Fibroblast of the conjunctiva (primary cell): ENCODE results near the gene NHERF1.

Source experiments
- DNase-seq: peaks from one replicate; pipeline ENCODE4 v3.0.0-alpha.2; 2010; ENCODE audit warnings: low read depth

NHERF1 gene

DNA sequence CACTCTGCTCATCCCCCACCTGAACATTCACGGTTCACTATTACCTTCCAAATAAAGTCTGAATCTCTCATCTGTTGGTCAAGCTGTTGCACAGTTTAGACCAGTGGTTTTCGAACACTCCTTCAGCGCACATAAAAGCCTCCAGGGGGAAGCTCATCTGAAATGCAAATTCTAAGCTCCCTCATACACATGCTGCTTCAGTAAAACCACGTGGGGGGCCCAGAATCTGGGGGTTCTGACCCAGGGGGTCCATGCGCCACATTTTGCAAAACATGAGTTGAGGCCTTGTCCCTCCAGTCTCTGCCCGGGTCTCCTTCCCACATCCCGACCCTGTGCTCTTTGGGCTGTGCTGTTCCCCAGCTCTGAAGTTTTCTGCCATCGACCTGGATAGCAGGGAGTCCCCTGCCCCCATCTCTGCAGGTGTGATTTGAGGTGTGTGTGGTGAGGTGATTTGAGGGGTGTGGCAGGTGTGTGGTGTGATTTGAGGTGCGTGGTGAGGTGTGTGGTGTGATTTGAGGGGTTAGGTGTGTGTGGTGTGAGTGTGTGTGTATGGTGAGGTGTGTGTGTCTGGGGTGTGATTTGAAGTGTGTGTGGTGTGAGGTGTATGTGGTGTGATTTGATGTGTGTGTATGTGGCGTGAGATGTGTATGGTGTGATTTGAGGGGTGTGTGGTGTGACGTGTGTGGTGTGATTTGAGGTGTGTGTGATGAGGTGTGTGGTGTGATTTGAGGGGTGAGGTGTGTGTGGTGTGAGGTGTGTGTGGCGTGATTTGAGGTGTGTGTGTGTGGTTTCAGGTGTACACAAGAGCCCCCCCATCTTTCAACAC, 16.2 kb upstream of the NHERF1 start:
- no peak for DNase-seq

- DNase-seq = no peak
Measured at GRCh38 chr17:74733365-74734122, 14.9 kb upstream of the NHERF1 start.

- DNase-seq = no peak
Measured at GRCh38 chr17:74734256-74734655, 14.2 kb upstream of the NHERF1 start.

GRCh38 chr17:74736513-74737298, 11.7 kb upstream of the NHERF1 start, which contains the start of gene RAB37:
TSS of gene RAB37 (plus strand) at chr17:74737256. CDS start at chr17:74737273, 17 bp downstream.
- no peak for DNase-seq

GRCh38 chr17:74737299-74738050, 11.0 kb upstream of the NHERF1 start:
- DNase-seq = no peak

DNA sequence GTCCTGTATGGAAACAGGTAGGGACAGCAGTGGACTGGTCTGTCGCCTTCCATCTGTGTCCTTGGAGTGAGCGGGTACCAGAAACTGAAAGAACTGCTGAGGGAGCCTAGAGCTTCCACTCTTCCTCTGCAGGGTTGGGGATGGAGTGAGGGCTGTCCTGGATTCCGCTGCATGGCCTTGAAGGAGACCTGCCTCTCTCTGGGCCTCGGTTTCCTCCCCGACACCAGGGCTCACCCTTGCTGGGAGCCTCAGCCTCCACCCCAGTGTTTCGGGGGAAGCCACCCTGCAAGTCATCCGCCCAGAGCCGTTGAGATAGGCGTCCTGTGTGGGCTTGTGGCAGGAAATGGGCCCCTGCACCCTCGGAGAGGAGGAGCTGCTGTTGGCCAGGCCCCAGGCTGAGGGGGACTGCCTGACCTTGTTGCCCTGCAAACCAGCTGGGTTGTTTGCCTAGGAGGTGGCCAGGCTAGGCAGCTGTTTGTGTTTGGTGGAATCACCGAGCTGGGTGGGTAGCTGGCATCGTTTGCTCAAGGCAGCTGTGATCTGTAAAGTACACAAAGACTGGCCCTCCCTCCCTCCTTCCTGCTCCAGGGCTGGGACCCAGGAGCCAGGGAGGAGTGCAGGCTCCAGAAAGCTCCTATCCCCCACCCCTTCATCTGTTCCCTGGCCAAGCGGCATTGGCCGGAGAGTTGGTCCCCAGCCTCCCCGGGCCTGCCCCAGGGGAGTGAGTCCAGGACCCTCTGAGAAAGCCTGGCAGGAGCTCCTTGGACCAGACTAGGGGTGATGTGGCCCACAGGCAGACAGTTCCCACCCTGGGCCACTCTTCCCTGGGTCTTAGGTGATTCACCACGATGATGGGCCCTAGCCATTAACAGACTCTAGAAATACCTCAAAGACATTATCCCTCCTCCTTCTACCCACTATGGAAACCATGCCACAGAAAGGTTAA, 10.1 kb upstream of the NHERF1 start:
- no peak for DNase-seq

DNA sequence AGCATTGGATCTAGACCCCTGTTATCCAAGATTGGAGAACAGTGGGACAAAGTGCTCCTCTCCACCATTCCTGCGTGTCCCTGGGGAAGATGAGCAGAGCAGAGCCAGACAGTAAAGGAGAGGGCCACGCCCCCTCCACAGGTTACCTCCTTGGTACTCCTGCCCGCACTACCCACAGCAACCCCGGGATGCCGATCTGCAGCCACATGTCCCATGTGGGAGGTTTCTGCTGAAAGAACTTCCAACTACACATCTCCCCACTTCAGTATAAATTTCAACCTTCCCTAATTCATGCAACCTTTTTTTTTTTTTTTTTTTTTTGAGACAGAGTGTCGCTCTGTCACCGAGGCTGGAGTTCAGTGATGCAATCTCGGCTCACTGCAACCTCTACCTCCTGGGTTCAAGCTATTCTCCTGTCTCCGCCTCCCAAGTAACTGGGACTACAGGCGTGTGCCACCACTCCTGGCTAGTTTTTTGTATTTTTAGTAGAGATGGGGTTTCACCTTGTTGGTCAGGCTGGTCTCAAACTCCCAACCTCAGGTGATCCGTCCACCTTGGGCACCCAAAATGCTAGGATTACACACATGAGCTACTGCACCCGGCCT, 9.1 kb upstream of the NHERF1 start:
- DNase-seq = no peak

- DNase-seq = no peak
Measured at GRCh38 chr17:74740173-74740572, 8.3 kb upstream of the NHERF1 start.

DNA sequence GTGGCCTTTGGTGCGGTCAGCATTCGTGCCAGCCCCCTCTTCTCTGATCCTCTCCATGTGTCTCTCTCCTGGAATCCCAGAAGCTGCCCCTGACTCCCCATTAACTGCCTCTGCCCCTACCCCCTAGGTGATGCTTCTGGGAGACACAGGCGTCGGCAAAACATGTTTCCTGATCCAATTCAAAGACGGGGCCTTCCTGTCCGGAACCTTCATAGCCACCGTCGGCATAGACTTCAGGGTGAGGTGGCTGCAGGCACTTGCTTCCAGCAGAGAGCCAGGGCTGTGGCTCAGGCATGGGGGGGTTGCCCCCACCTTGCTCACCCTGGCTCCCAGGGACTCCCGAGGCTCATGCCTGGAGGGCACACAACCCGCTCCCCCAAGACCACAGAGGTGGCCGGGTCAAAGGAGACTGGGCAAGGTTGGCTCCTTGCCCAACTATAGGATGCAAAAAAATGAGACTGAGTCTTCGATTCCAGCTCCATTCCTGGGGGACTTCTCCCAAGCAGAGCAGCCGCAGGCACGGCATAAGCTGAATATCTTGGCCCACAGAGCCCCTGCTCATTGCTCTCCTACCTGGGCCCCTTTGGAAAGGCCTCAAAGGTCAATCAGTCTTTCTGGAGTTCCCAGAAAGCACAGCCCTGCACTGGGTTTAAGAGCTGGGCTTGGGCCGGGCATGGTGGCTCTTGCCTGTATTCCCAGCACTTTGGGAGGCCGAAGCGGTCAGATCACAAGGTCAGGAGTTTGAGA, 7.6 kb upstream of the NHERF1 start:
- DNase-seq = no peak

- no peak for DNase-seq
Measured at GRCh38 chr17:74742153-74742515, 6.3 kb upstream of the NHERF1 start.

- DNase-seq = no peak
Measured at GRCh38 chr17:74742978-74743545, 5.4 kb upstream of the NHERF1 start.

DNA sequence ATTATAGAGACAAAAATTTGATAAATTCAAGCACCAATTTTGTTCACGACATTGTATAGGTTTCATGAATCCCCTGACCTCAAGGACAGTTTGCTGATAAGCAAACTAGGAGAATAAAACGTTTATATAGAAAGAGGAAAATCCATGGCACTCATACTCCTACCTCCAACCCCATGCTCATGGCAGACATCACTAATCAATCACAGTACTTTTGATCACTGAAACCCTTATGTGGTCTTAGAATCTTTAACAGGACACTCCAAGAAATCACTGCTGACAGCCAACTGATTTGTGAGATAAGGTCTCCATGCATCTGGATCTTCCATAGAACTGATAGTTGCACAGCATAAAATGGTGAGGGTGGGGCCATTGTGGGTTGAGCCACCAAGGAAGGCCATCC, 4.7 kb upstream of the NHERF1 start:
- no peak for DNase-seq

GRCh38 chr17:74744349-74744713, 4.1 kb upstream of the NHERF1 start:
- no peak for DNase-seq

DNA sequence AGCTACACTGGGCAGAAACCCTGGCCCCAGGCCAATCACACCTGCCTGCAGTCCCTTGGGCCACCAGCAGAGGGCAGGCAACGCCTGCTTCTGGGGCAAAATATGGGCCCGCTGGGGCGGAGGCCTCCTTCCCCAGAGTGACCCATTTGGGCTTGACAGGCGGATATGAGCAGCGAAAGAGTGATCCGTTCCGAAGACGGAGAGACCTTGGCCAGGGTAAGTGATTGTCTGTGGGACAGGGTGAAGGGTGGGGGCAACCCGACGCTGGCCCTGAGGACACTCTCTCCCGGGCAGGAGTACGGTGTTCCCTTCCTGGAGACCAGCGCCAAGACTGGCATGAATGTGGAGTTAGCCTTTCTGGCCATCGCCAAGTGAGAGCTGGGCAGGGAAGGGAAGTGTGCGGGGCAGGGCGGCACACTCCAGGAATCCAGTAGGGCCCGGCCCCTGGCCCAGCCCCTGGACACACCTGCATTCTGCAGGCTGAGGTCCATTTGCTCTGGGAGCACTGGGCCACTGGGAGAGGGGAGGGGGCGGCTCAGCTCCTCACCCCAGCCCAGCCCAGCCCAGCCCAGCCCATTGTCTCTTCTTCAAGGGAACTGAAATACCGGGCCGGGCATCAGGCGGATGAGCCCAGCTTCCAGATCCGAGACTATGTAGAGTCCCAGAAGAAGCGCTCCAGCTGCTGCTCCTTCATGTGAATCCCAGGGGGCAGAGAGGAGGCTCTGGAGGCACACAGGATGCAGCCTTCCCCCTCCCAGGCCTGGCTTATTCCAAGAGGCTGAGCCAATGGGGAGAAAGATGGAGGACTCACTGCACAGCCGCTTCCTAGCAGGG, 3.5 kb upstream of the NHERF1 start:
- DNase-seq = no peak

GRCh38 chr17:74745548-74746177, 2.8 kb upstream of the NHERF1 start:
- DNase-seq = no peak

DNA sequence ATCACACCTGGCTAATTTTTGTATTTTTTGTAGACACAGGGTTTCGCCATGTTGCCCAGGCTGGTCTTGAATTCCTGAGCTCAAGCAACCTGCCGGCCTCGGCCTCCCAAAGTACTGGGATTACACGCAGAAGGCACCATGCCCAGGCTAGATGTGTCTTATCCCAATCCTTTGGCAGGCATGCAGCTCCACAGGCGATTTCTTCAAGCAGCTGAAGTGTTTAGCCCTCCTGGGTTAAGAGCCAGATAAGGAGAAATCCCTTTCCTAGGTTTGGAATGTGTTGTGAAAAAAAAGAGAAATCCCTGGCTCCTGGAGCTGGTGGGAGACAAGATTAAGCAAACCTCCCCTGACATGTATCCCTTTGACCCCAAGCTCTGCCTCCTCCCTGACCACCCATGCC, 2.1 kb upstream of the NHERF1 start:
- no peak for DNase-seq

DNA sequence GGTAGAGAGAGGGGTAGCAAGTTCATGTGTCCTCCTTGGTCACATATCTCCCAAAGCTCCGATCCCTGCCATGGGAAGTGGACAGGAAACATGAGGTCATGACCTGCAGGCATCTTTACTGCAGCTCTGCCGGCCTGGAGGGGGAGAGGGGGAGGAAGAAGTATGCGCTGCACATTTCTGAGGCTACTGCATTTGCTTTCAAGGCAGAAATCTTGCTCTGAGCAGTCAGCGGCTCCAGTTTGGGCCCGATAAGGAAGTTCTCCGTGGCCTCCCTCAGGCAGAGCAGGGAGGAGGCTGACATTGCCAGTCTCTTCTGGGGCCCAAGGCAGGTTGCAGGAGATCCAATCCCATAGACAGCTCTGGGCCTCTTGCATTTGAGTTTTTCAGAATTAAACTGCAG, 1.5 kb upstream of the NHERF1 start:
- DNase-seq = no peak

DNA sequence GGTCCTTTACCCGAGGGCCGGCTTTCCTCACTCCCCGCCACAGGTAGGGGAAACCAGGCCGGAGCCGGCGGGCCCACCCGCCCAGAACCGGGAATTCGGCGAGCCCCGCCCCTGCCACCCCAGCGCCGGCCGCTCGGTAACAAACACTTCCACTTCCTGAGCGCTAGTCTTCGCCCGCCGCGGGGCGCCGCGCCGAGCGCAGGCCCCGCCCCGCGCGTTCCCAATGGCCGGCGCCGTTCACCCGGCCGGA, 224 bp upstream of the NHERF1 start:
- no peak for DNase-seq
